ENCODE measurements around the gene CPNE6.

- TF ChIP-seq CTCF (optimal IDR thresholded peaks at IDR 0.05 in 1 of 3, IDR thresholded peaks at IDR 0.05 in 1 of 3, conservative IDR thresholded peaks at IDR 0.05 in 1 of 3; ENCODE audit: extremely low read depth in 1 of 3, insufficient read depth in 2 of 3, low read length in 3 of 3) = no peak
- TF ChIP-seq EZH2 (IDR thresholded peaks at IDR 0.05; ENCODE audit: low read length) = no peak
Measured at GRCh38 chr14:24037658-24038037, 33.7 kb upstream of the CPNE6 start.
